ENCODE results near the gene DGKI.

The DGKI gene

DNA sequence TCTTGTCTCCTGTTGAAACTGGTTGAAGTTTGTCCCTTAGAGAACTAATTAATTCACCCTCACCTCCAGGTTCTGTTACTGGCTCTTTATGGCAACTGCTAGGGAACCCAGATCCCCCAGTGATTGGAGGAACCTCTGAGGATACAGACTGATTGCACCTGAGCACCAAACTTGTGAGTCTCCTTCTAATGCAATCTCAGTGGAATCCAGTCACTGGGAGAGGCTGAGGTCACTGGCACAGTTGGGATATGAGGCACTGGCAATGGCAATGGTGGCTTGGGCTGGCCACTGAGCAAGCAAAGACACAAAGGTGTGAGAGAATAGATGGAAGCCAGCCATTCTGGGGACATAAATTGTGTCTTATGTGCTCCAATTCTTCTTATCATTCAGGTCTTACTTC is 5.3 kb upstream of the DGKI start:
- no peak for DNase-seq (ENCODE audit: extremely low spot score)
- ChIA-PET CTCF (no interaction called here), POLR2A (no interaction called here)
- no peak for TF ChIP-seq SUZ12 (IDR thresholded peaks at IDR 0.05)
- no peak for TF ChIP-seq ARNT (IDR thresholded peaks at IDR 0.05)
- TF ChIP-seq FOXM1 (IDR thresholded peaks at IDR 0.05; ENCODE audit: borderline replicate concordance) = no peak
- TF ChIP-seq L3MBTL2 (conservative IDR thresholded peaks at IDR 0.05) = no peak
- no peak for TF ChIP-seq BHLHE40 (IDR thresholded peaks at IDR 0.05; ENCODE audit: borderline replicate concordance)
- no peak for TF ChIP-seq CTBP1 (IDR thresholded peaks at IDR 0.05; ENCODE audit: borderline replicate concordance)

DNA sequence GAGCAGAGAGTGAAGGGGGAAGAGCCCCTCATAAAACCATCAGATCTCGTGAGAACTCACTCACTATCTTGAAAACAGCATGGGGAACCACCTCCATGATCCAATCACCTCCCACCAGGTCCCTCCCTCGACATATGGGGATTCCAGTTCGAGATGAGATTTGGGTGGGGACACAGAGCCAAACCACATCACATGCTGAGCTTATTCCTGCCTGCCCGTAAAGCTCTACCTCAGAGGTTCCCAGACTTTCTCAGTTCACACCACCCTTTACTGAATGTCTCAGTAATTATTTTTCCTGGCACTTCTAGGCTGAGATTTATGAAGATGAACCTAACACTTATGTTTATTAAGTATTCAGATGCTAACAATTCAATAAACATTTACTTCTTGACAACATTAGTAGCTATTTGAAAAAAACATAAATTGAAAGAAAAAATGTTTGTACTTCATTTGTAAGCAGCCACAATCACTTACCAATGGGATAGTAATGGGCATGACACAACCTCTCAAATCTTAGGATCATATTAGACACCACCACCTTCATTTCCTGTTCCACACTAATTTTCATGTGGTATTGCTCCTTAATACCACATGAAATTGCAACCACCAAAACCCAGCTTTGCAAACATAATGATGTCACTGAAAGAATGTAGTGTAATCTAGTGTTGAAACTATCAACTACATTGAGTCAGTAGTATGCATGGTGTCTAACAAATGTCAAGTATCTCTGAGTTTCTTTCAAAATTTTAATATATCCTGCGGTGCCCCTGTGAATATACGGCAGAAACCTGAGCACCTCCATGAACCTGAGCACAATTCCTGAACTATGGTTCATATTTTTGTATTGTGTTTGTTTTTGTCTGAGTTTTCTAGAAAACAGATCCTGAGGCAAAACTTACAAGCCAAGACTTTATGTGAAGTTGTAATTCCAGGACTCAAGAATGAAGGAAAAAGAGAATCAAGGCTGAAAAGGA is 4.5 kb upstream of the DGKI start:
- CTCF ChIA-PET = interaction anchor here (0.6 kb wide), 2 partner anchors 131 to 171 kb away, joined by 3 read pairs; no protein-coding TSS in a partner anchor
- no peak for DNase-seq (ENCODE audit: extremely low spot score)
- POLR2A ChIA-PET = no interaction called here
- TF ChIP-seq BHLHE40 (IDR thresholded peaks at IDR 0.05; ENCODE audit: borderline replicate concordance) = no peak
- no peak for TF ChIP-seq SUZ12 (IDR thresholded peaks at IDR 0.05)
- no peak for TF ChIP-seq FOXA1 (IDR thresholded peaks at IDR 0.05)
- TF ChIP-seq ARNT (IDR thresholded peaks at IDR 0.05) = no peak
- TF ChIP-seq ZNF384 (IDR thresholded peaks at IDR 0.05) = no peak
- TF ChIP-seq CTBP1 (IDR thresholded peaks at IDR 0.05; ENCODE audit: borderline replicate concordance) = no peak
- TF ChIP-seq FOXM1 (IDR thresholded peaks at IDR 0.05; ENCODE audit: borderline replicate concordance) = no peak
- TF ChIP-seq NFRKB (IDR thresholded peaks at IDR 0.05) = no peak
- no peak for TF ChIP-seq ELF4 (IDR thresholded peaks at IDR 0.05)
- TF ChIP-seq, protein P1, sequence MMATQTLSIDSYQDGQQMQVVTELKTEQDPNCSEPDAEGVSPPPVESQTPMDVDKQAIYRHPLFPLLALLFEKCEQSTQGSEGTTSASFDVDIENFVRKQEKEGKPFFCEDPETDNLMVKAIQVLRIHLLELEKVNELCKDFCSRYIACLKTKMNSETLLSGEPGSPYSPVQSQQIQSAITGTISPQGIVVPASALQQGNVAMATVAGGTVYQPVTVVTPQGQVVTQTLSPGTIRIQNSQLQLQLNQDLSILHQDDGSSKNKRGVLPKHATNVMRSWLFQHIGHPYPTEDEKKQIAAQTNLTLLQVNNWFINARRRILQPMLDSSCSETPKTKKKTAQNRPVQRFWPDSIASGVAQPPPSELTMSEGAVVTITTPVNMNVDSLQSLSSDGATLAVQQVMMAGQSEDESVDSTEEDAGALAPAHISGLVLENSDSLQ (IDR thresholded peaks at IDR 0.05) = no peak

DNA sequence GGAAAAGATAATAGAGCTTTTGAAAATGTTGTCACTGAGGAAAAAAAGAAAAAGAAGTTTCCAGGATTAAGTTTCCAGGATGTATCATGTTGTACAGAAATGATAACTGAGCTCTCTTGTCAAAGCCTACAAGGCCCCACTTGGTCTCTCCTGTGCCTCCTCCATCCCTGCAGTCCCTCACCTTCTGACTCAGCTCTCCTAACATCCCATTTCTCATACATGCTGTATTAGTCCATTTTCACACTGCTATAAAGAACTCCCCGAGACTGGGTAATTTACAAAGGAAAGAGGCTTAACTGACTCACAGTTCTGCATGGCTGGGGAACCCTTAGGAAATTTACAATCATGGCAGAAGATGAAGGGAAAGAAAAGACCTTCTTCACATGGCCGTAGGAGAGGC is 3.8 kb upstream of the DGKI start:
- POLR2A ChIA-PET = no interaction called here
- DNase-seq (ENCODE audit: extremely low spot score) = no peak
- CTCF ChIA-PET = interaction anchor here (0.6 kb wide), 2 partner anchors 131 to 170 kb away, joined by 3 read pairs; no protein-coding TSS in a partner anchor
- TF ChIP-seq NFRKB (IDR thresholded peaks at IDR 0.05) (no peak), BHLHE40 (IDR thresholded peaks at IDR 0.05; ENCODE audit: borderline replicate concordance) (no peak), ELF4 (IDR thresholded peaks at IDR 0.05) (no peak), CTBP1 (IDR thresholded peaks at IDR 0.05; ENCODE audit: borderline replicate concordance) (no peak), HDGF (IDR thresholded peaks at IDR 0.05; ENCODE audit: borderline replicate concordance) (no peak), LEF1 (IDR thresholded peaks at IDR 0.05; ENCODE audit: borderline replicate concordance) (no peak), L3MBTL2 (conservative IDR thresholded peaks at IDR 0.05) (no peak), SP1 (IDR thresholded peaks at IDR 0.05) (no peak), SUZ12 (IDR thresholded peaks at IDR 0.05) (no peak), TARDBP (IDR thresholded peaks at IDR 0.05) (no peak), ZNF384 (IDR thresholded peaks at IDR 0.05) (no peak), FOXK2 (IDR thresholded peaks at IDR 0.05) (no peak), FOXA1 (IDR thresholded peaks at IDR 0.05) (no peak), ARNT (IDR thresholded peaks at IDR 0.05) (no peak)
- TF ChIP-seq, protein P1 (IDR thresholded peaks at IDR 0.05) = no peak

DNA sequence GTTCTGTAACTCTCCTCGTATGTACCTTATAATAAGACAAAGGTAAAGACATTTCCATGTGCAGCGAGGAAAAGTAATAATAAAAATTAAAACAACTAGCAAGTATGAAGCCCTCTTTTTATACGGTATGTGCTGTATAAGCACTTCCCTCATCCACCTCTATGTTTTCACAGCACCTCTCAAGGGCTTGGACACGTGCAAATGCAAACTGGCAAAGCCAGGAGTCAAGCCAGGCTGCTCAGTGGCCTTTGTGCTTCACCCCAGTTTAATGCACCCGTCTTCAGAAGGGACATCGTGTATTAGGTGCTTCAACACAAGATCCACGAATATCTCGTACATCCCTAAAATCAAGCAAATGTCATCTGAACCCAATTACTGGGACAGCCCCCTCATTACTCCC is 1.3 kb upstream of the DGKI start:
- TF ChIP-seq FOXM1 (IDR thresholded peaks at IDR 0.05; ENCODE audit: borderline replicate concordance) (no peak), L3MBTL2 (conservative IDR thresholded peaks at IDR 0.05) (no peak), SUZ12 (IDR thresholded peaks at IDR 0.05) (no peak), ARNT (IDR thresholded peaks at IDR 0.05) (no peak), CTBP1 (IDR thresholded peaks at IDR 0.05; ENCODE audit: borderline replicate concordance) (no peak), TARDBP (IDR thresholded peaks at IDR 0.05) (no peak), LEF1 (IDR thresholded peaks at IDR 0.05; ENCODE audit: borderline replicate concordance) (no peak), ELF4 (IDR thresholded peaks at IDR 0.05) (no peak), HDGF (IDR thresholded peaks at IDR 0.05; ENCODE audit: borderline replicate concordance) (no peak), BHLHE40 (IDR thresholded peaks at IDR 0.05; ENCODE audit: borderline replicate concordance) (no peak), FOXA1 (IDR thresholded peaks at IDR 0.05) (no peak), FOXK2 (IDR thresholded peaks at IDR 0.05) (no peak), NFRKB (IDR thresholded peaks at IDR 0.05) (no peak)
- TF ChIP-seq, protein P1 (IDR thresholded peaks at IDR 0.05) = no peak
- ChIA-PET POLR2A (no interaction called here), CTCF (no interaction called here)
- DNase-seq (ENCODE audit: extremely low spot score) = no peak

DNA sequence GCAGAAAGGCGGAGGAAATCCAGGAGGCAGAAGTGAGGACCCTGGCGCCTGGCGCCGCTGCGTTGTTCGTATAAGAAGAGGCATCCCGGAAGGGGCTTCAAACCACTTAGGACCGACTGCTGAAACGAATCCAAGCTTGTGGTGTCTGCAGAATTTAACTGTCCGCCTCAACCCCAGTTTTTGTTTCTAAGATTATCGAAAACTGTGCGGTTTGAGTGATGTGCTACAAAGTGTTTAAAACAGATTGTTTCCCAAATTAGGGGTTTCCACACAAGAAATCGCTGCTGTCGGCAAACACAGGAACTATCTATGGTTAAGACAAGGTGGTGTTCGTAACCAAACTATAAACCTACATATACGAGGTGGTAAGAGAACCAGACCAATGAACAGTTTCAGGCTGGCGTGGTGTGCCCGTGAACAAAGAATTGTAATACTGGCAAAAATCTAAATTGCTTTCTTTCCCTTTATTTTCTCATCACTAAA is 835 bp upstream of the DGKI start:
- CTCF ChIA-PET = no interaction called here
- DNase-seq (ENCODE audit: extremely low spot score) = no peak
- no peak for TF ChIP-seq ARNT (IDR thresholded peaks at IDR 0.05)
- POLR2A ChIA-PET = no interaction called here

DNA sequence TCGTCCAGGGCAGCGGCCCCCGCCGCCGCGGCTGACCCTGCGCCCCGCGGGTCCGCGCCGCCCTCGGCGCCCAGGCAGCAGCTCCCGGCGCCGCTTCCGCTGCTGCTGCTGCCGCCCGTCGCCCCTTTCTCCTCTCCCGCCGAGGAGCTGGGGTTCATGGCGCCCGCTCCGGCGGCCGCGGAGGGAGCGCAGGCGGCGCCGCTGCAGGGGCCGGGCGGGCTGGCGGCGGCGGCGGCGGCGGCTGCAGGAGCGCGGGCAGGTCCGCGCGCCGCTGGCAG is 286 bp downstream of the DGKI start:
- POLR2A ChIA-PET = no interaction called here
- CTCF ChIA-PET = no interaction called here
- TF ChIP-seq CTBP1 (IDR thresholded peaks at IDR 0.05; ENCODE audit: borderline replicate concordance) (no peak), SP1 (IDR thresholded peaks at IDR 0.05) (no peak), ELF4 (IDR thresholded peaks at IDR 0.05) (no peak)
- DNase-seq (ENCODE audit: extremely low spot score) = no peak
